Renal cortical epithelial cell (primary cell): ENCODE data around the gene WNT3A. TPM values are rescaled to one million over a fixed set of nuclear protein-coding genes. Genes with fewer than 3 reads are reported as not detected.

Source experiments
- DNase-seq: peaks from one replicate; pipeline ENCODE4 v3.0.0-alpha.2; 2011; ENCODE audit warnings: low read depth
- total RNA-seq: library from RNA; depleted of rRNA; stranded (reverse); fragments of >200 nt; gene quantifications from 2 replicates; pipeline ENCODE4 v1.2.3, GENCODE V29; 2014

Gene WNT3A
- total RNA-seq, 1 donor from 2014 or later = not detected

DNA sequence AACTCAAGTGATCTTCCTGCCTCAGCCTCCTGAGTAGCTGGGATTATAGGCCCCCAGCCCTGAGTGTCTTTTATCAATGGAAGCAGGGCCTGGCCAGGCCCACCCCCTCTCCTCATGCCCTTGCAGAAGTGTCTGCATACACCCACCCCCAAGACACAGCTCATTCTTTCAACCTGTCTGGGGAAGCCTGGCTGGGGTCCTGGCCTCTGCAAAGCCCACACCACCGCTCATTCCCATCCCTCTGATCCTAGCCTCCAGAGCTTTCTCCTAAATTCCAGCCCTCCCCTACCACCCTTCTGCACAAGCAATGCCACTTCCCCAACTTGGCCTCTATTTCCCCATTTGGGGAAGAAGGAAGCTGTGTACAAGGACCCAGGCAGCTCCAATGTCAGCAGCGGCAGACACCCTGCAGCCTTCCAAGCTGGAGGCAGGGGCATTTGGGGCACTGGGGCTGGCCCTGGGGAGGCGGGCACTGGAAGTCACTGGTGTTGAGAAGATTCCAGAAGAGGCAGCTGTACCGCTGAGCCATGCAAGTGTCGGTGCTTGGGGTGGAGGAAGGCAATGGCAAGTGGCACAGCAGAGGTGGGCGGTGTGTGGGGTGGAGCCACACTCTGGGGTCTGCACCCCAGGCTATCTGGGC, 42.0 kb downstream of the WNT3A start:
- DNase-seq = no peak

DNA sequence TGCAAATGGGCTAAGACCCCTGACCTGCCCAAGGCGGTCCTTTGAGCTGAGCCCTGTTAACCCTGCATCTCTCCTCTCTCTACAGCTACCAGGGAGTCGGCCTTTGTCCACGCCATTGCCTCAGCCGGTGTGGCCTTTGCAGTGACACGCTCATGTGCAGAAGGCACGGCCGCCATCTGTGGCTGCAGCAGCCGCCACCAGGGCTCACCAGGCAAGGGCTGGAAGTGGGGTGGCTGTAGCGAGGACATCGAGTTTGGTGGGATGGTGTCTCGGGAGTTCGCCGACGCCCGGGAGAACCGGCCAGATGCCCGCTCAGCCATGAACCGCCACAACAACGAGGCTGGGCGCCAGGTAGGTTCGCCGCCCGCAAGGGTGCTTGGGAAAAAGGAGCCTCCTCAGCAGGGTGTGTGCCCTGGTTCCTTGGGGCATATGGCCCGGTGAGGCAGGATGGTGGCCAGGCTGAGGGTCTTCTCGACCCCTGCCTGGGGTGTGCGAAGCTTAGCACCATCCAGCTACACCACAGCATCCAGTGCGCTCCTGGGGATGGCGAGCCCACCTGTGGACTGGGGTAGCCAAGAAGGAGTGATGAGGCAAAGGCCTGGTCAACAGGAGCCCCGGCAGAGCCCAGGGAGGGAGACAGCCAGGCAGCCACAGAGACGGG, 43.9 kb downstream of the WNT3A start:
- DNase-seq = no peak

DNA sequence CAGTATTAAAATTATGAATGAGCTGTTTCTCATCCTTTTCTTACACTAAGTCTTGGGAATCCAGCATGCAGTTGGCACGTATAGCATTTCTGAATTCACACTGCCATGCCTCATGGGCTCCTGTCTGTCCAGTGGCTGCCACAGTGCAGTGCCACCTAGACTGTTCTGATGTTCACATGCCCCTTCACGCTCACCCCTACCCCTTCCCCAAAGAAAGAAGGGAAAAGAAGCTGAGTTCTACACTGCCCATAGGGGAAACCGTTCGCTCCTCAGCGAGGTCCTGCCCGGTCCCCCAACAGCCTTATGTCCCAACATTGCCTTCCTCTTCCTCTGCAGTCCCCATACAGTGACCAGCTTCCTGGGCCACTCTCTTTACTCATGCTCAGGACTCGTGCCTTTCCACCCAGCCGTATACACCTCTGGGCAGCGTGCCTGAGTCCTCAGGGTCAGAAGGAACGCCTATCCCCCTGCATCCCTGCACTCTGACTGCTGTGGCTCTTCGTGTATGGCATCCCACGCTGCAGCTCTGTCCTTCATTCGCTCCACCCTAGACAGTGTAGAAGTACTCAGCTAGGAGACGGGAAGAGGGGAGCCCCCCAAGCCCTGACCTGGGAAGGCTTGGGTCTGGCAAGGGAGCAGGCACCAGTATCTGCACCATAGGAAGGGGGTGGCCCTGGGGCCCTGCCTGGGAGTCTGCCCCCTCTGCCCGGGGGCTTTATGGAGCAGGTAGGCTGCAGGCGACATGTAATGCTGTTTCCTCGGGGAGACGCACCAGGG, 51.6 kb downstream of the WNT3A start:
- no peak for DNase-seq

DNA sequence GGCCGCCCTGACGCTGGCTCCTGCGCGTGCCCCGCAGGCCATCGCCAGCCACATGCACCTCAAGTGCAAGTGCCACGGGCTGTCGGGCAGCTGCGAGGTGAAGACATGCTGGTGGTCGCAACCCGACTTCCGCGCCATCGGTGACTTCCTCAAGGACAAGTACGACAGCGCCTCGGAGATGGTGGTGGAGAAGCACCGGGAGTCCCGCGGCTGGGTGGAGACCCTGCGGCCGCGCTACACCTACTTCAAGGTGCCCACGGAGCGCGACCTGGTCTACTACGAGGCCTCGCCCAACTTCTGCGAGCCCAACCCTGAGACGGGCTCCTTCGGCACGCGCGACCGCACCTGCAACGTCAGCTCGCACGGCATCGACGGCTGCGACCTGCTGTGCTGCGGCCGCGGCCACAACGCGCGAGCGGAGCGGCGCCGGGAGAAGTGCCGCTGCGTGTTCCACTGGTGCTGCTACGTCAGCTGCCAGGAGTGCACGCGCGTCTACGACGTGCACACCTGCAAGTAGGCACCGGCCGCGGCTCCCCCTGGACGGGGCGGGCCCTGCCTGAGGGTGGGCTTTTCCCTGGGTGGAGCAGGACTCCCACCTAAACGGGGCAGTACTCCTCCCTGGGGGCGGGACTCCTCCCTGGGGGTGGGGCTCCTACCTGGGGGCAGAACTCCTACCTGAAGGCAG, 52.3 kb downstream of the WNT3A start:
- DNase-seq = no peak

DNA sequence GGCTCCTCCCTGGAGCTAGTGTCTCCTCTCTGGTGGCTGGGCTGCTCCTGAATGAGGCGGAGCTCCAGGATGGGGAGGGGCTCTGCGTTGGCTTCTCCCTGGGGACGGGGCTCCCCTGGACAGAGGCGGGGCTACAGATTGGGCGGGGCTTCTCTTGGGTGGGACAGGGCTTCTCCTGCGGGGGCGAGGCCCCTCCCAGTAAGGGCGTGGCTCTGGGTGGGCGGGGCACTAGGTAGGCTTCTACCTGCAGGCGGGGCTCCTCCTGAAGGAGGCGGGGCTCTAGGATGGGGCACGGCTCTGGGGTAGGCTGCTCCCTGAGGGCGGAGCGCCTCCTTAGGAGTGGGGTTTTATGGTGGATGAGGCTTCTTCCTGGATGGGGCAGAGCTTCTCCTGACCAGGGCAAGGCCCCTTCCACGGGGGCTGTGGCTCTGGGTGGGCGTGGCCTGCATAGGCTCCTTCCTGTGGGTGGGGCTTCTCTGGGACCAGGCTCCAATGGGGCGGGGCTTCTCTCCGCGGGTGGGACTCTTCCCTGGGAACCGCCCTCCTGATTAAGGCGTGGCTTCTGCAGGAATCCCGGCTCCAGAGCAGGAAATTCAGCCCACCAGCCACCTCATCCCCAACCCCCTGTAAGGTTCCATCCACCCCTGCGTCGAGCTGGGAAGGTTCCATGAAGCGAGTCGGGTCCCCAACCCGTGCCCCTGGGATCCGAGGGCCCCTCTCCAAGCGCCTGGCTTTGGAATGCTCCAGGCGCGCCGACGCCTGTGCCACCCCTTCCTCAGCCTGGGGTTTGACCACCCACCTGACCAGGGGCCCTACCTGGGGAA, 53.0 kb downstream of the WNT3A start:
- peak; percentile 36 for DNase-seq

DNA sequence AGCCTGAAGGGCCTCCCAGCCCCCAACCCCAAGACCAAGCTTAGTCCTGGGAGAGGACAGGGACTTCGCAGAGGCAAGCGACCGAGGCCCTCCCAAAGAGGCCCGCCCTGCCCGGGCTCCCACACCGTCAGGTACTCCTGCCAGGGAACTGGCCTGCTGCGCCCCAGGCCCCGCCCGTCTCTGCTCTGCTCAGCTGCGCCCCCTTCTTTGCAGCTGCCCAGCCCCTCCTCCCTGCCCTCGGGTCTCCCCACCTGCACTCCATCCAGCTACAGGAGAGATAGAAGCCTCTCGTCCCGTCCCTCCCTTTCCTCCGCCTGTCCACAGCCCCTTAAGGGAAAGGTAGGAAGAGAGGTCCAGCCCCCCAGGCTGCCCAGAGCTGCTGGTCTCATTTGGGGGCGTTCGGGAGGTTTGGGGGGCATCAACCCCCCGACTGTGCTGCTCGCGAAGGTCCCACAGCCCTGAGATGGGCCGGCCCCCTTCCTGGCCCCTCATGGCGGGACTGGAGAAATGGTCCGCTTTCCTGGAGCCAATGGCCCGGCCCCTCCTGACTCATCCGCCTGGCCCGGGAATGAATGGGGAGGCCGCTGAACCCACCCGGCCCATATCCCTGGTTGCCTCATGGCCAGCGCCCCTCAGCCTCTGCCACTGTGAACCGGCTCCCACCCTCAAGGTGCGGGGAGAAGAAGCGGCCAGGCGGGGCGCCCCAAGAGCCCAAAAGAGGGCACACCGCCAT, 53.8 kb downstream of the WNT3A start:
- no peak for DNase-seq

DNA sequence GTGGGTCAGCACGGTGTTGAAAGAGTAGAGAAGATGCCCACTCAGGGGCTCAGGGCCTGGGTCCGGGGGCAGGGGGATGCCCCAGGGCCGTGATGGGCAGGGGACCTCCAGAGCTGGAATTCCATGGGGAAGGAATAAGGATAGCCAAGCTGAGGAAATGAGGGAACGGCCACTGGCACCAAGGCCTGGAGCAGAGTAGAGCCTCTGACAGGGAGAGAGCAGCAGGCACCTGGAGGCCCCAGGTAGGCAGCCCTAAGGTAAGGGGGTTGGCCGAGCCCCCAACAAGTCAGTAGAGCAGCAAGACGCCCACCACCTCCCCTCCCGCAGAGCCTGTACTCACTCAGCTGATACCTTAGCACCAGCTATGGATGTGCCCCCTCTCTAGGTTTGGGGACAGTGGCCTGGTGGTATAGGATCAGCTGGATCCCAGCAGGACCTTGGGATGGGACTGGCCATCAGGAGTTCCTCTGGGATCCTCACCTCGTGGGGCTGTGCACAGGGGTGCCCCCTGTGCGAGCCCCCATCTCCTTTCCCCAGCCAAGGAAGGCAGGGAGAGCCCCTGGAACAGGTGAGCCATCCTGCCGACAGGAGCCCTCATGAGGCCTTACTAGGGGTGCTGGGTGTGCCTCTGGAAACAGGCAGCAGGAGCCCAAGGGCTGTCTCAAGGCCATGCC, 54.8 kb downstream of the WNT3A start:
- no peak for DNase-seq

DNA sequence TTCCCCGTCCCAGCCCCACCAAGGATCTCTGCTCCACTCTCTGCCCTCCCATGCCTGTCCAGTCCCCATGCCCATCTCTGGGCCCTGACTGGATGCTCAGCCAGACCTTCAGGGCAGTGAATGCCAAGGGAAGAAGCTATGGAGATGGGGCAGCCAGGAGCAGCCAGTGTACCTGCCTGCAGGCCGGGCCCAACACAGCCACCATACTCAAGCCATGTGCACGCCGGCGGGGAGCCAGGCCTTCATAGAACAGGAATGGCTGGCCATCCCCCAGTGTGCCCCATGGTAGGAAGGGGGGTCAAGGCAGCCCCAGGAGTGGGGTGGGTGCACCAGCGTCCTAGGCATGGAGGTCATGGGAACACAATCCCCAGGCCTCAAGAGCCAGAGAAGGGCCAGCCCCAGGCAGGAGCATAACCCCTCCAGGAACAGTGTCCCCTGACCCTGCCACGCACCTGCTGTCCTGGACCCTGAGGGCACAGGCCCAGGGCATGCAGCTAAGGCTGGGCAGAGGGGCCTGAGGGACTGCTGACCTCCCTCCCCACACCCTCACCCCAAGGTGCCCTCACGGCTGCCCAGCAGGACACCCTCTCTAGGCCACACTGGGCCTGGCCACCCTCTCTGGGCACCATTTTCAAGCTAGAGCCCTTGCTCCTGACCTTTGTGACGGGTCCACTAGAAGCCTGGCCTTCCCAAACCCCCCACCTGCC, 55.4 kb downstream of the WNT3A start:
- no peak for DNase-seq

DNA sequence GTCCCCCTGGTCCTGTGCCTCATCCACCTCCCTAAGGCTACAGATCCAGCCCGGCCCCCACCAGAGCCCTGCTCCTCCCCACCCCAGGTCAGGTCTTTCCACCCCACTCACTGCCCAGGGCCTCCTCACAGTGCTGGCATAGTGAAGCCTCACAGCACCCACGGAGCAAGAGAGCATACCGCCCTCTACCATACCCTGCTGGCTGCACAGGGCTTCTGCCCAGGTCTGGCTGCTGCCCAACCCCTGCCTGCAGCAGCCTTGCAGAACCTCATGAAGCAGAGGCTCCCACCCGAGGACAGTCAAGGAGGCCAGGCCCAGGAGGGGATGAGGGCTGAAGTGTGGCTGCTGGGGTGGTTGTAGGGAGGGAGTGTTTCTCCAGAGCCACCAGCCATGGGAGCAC, 56.0 kb downstream of the WNT3A start:
- no peak for DNase-seq

DNA sequence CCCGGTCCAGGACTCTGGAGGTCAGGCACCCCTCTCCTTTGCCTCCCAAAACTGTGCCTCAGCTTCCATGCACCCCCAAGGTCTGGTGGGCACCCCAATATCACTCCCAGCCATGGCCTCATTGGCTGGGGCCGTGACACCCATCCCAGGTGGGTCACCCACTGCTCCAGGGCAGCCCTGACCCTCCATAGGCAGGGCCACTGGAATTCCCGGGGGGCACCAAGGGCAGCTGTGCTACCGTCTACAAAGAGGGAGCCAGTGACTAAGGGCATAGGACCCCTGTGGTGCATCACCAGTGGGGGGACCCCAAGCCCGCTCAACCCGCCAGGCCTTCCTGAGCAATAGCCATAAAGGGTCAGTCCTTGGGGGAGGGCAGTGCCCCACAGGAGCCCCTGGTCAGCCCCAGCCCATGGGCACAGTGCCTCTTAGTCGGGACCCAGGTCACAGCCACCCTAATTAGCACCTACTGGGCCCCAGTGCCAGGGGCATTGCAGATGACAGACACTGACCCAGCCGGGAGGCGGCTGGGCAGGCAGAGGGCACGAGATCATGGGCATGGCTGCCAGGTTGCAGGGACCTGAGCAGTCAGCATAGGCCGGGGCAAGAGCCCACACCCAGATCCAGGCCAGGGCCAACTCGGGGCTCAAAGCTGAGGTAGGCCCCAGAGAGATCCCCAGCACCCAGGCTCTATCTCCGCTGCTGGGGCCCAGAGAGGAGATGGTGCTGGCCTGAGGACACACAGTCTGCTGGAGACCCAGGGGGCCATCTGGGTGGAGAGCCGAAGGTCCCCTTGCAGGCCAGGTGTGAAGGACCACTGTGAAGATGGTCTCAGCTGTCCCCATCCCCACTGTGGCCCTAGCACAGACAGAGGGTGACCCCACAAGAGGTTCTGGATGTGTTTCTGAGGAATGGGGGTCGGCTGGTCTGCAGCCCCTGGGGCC, 56.7 kb downstream of the WNT3A start:
- no peak for DNase-seq

DNA sequence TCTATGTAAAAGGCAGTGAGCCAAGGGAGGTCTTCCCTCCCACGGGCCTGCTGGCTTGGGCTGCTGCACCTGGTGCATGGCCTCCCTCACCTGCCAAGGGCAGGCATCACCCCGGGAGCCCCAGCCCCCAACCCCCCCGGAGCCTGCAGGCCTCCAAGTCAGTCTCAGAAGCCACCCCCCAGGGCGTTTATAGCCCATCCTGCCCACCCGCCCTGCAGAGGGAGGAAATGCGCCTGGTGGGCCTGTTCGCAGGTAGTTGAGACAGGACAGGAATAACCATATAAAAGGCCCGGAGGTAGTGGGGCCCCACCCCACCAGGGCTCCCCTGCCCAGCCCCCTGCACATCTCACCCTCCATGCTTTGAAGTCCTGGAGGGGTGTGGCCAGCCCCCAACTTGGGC, 57.5 kb downstream of the WNT3A start:
- DNase-seq = no peak

DNA sequence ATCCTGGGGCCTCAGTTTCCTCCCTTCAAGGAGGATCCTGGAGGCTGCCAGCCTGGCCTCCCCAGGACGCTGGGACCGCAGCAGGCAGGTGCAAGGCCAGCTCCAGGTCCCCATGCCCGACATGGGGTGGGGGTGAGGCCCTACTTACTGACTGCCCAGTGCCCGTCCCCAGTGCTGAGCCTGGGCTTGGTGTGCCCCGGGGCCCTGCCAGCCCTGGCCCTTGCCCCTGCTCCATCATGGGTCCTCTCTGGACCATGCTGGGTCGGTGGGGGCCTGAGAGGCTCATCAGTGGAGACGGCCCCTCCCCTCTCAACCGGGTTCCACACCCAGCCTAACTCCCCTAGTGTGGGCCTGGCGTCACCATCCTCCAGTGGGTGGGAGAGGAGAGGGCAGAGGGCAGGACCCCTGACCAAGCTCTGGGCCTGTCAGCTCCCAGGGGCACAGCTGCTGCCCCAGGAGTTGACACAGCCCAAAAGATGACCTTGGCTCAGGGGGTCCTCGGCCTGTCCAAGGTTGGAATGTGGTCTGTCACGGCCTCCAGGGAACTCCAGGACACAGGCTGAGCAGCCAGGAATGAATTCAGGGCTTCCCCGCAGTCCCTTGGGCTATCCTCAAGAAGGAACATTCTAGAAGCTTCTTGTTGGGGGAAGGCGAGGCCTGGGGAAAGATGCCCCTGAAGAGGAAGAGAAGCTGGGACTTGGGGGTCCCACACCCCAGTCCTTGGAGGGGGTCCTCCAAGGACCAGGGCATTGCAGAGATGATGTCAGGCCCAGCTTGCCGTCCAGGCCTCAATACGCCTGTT, 58.1 kb downstream of the WNT3A start:
- DNase-seq = no peak

DNA sequence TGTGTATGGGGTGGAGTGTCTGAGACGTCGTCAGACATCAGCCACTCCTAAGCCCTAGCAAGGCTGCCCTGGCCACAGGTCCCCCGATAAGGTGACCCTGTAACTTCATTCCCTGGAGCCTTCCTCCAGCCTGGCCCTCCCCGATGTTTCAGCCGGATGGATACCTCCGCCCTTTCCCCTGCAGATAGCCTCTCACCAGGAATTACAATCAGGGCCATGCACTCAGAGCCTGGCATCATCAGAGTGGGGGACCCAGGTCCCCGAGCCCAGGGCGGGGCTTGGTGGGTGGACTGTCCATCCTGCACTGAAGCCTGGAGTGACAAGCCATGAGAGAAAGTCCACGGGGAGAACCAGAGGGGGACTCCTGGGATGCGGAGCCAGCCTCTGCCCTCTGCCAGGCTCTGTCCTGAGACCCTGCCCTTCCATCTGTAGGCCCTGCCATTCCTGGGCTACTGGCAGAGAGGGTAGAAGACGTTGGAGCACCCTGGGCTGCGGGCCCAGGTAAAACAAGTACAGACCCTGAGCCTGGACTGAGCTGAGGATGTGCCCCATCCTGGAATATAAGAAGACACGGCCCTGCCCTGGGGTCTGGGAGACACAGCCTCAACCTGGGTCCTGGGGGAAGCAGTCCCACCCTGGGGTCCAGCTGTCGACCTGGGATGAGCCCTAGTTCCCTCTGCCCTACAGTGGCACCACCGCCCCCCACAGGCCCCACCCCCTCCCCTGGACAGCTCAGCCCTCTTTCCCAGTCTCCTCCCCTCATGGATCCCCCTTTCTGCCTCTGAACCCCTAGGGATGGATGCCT, 58.9 kb downstream of the WNT3A start:
- no peak for DNase-seq

DNA sequence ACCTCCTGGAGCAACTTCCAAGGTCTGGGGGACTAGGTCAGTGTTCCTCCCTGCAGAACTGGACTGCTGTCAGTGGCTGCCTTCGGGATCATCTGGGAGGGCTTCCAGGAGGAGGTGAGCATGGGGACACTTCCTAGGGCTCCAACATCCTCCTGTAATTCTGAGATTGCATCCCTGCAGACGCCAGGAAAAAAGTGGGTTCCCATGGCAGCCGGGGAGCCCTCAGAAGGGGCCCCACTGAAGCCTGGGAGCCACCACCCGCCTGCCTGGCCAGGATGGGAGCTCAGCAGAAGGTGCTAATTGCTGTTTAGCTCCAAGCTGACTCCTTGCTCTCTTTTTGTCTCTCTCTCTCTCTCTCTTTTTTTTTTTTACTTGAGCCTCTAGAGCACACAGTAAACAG, 59.6 kb downstream of the WNT3A start:
- DNase-seq = no peak

DNA sequence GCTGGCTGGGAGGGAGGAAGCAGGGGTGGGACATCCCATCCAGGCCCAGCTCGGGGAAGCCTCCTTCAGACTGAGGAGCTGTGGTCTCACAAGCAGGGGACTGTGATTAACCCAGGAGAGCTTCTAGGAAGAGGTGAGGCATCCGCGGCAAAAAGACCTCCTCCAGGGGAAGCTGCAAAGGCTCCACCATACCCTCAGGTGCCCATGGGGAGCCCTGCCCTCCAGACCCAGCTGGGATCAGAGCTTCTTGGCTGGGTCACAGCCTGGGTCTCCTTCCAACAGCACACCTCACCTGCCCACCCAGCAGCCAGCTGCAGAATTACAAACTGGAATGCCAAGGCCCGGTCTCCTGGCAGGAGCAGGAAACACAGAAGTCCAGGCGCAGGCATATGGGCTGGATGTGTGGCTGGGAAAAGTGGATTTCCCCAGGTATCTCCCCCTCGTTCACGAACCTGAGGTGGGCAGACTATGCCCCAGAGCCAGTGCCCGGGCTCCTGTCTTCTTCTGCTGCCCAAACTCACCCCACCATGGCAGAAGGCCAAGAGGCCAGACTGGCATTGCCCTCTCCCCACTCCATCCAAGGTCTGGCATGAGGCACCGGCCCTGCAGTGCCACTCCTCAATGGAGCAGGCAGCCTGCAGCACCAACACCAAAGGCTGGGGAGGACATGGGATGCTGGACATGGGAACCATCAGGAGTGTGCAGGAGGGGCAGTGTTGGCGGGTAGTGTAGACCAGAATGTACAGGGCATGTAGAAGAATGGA, 60.3 kb downstream of the WNT3A start:
- no peak for DNase-seq

DNA sequence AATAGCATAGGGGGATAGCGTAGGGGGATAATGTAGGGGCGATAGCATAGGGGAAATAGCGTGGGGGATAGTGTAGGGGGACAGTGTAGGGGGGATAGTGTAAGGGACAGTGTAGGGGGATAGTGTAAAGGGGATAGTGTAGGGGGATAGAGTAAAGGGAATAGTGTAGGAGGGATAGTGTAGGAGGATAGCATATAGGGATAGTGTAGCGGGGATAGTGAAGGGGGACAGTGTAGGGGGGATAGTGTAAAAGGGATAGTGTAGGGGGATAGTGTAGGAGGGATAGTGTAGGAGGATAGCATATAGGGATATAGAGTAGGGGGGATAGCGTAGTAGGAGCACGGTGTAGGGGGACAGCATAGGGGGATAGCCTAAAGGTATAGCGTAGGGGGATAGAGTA, 61.6 kb downstream of the WNT3A start:
- DNase-seq = no peak
